K562 treated with DMSO at 1 percent for 4 hours (cell line): ENCODE measurements around the gene TMEM35A. TPM values are rescaled to one million over a fixed set of nuclear protein-coding genes. Genes with fewer than 3 reads are reported as not detected.

Source experiments
- total RNA-seq: library from RNA; unstranded; fragments of 300-600 nt; gene quantifications from 2 replicates; pipeline ENCODE4 v1.2.3, GENCODE V29; 2022; ENCODE audit not compliant: insufficient read depth

TMEM35A gene, protein sequence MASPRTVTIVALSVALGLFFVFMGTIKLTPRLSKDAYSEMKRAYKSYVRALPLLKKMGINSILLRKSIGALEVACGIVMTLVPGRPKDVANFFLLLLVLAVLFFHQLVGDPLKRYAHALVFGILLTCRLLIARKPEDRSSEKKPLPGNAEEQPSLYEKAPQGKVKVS
- not detected in 2 replicates for total RNA-seq

DNA sequence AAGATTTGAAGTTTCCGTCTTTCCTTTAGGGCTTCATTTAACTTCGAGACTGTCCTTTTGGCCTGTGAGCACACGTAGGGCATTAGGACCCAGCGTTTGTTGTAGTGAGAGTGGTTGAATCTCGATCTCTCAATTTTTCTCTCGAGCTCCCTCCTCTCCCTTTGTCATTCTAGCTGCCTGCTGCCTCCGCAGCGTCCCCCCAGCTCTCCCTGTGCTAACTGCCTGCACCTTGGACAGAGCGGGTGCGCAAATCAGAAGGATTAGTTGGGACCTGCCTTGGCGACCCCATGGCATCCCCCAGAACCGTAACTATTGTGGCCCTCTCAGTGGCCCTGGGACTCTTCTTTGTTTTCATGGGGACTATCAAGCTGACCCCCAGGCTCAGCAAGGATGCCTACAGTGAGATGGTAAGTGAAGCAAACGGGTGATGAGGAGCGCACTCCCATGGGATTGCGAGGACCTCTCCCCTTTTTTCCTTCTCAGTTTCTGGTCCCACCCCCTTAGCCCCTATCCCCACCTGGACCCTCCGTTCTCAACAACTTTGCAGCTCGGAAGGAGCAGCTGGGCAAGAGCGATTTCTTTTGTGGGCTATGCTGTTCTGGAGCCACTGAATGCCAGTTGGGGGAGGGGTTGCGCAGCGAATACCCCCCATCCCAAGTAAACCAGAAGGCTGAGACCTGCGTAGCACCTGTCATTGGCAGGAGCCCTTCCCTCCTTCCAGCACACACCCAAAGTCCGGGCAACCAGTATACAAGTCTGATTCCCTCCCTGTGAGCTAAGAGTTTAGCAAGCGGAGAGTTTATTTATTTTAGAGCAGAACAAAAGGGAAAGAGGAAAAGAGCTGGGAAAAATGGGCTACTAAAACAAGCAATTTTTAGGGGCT, at the start of gene TMEM35A:
TMEM35A (plus strand) TSS at position 164 of the 883 bp plus-strand sequence; CDS start at position 288, 124 bp downstream.

DNA sequence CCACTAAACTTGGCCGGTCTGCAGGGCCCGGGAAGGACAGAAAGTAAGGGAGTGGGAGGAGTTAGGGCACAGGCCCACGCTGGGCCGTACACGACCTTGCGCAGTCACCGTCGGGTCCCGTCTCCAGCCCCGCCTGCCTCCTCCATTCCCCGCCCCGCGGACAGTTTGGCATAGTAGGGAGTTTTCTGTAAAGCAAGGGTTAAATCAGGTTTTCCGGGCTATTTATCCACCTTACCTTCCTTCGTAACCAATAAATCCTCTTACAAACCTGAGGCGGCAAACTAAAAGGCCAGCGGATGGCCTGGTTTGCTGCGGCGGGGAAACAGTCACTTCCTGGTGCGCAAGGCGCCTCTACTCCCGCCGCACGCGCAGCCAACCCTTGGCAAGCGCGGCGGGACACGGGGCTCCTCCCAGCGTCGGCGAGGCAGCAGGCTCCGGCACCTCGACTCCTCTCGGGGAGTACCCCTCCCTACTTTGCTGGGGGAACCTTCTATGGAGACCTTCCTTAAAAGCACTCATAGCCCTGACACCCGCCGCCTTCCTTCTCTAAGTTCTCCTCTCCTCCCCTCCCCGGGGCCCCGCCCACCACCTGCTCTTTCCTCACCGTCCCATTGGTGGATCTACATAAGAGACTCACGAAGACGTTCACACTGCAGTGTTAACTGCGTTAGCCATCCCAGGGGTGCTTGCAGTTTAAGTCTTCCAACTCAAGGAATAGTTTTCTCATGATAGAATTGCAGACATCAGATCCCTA, 27.0 kb upstream of the TMEM35A start, which contains the start of gene TRMT2B:
TRMT2B (minus strand) TSS at position 563 of the 754 bp plus-strand sequence. CDS start 9,822 bp downstream, outside the sequence.

DNA sequence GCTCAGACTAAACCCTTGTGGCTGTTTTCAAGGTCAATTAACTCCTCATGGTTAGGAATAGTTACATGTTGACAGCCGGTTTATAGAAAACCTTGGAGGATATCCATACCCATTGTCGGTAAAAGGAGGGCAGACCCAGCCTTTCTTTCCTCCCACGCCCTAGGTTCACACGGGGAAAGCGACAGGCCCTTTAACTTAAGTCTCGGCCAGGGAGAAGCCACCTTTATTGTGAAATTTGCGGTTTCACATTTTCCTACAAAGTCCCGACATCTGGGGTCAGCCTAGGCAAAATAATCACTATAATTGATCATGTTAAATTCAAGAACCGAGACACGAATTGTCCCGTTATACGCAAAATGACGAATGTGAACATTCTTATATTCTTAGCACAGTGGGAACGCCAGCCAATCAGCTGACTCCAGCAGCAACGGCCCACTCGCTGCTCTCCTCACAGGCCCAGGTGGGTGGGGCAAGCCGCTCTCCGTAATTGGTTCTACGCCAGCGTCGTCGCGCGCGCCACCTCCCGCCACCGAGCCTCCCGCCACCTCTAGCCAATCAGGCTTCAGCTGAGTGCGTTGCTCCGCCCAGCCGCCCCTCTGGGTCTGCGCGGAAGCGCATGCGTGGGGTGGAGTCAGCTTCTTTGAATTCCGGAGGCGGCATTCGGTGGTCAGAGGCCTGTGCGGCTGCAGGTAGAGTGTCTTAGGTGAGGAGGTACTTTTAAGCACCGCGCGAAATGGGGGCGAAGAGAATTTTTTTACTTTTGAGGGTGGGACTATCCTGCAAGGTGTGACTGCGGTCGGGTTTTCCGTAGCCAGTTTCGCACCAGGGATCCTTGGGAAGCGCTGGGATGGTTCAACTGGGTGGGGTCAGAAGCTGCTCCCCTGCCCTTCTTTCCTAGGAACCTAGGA, 19.1 kb downstream of the TMEM35A start, which contains the start of gene CENPI:
CENPI (plus strand) TSS at position 659 of the 908 bp plus-strand sequence. CDS start 2,867 bp downstream, outside the sequence.

Other genes starting within 250 kb of the TMEM35A start
- gene NOX1, start 204.5 kb upstream of the TMEM35A start, total RNA-seq = not detected in 2 replicates
- not detected in 2 replicates for gene XKRX, start 150.0 kb upstream of the TMEM35A start, total RNA-seq
- gene ARL13A, start 109.2 kb upstream of the TMEM35A start, total RNA-seq = not detected in 2 replicates
- gene TRMT2B, start 26.8 kb upstream of the TMEM35A start, total RNA-seq = 10.7 and 13.6 TPM in 2 replicates
- 4.2 and 5.7 TPM in 2 replicates for gene CENPI, start 19.3 kb downstream of the TMEM35A start, total RNA-seq
- gene DRP2, start 140.9 kb downstream of the TMEM35A start, total RNA-seq = 0.57 and 0.82 TPM in 2 replicates
- not detected in 2 replicates for gene TAF7L, start 212.5 kb downstream of the TMEM35A start, total RNA-seq